NK-92 (cell line): ENCODE measurements around the gene WDPCP.

Experiments
- DNase-seq: peaks from one replicate; lab custom pipeline; 2025; ENCODE audit not compliant: unreplicated experiment; lab: John Stamatoyannopoulos, UW

Gene WDPCP

GRCh38 chr2:63545023-63545422, 43.3 kb downstream of the WDPCP start:
- no peak for DNase-seq

GRCh38 chr2:63544017-63544627, 44.2 kb downstream of the WDPCP start:
- no peak for DNase-seq

GRCh38 chr2:63539416-63540162, 48.7 kb downstream of the WDPCP start:
- DNase-seq: no peak

GRCh38 chr2:63538390-63538789, 49.9 kb downstream of the WDPCP start:
- DNase-seq: no peak

DNA sequence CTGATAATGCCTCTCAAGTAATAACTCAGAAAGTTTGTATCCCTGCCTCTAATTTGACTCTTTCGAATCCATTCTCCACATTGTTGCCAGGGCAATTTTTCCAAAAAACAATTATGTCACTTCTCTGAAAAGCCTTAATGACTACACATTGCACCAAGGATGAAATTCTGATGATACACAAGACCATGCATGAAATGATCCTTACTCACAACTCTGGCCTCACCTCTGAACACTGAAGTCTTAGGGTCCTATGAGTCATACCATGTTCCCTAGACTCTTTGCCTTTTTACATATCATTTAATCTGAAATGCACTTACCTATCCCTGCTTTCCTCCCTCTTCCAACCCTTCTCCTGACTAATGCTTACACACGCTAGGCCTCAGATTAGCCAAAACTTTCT, 51.0 kb downstream of the WDPCP start:
- no peak for DNase-seq

- no peak for DNase-seq
Observed at GRCh38 chr2:63530704-63531279, 57.5 kb downstream of the WDPCP start.

DNA sequence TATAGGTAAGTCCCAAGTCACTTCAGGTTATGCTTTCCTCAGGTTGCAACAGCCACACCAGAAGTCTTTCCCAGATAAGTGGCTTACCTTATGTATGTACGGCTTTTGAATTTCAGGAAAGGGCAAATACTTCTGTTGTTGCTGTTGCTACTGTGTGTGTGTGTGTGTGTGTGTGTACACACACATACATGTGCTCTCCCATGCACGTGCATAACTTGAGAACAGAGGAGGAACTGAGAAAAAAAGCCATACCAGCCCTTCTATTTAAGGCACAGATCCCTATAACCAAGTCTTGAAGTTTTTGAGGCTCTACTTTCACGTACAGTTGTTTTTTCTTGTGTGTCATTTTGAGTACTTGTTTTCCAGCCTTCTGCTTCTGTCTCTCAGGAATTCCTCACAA, 62.4 kb downstream of the WDPCP start:
- no peak for DNase-seq

GRCh38 chr2:63522950-63523349, 65.3 kb downstream of the WDPCP start:
- no peak for DNase-seq

- DNase-seq: no peak
Observed at GRCh38 chr2:63520793-63521192, 67.5 kb downstream of the WDPCP start.

- no peak for DNase-seq
Observed at GRCh38 chr2:63514781-63515180, 73.5 kb downstream of the WDPCP start.

- no peak for DNase-seq
Observed at GRCh38 chr2:63514237-63514716, 74.0 kb downstream of the WDPCP start.

- DNase-seq: no peak
Observed at GRCh38 chr2:63506320-63506719, 82.0 kb downstream of the WDPCP start.

- DNase-seq: no peak
Observed at GRCh38 chr2:63503818-63504217, 84.5 kb downstream of the WDPCP start.

DNA sequence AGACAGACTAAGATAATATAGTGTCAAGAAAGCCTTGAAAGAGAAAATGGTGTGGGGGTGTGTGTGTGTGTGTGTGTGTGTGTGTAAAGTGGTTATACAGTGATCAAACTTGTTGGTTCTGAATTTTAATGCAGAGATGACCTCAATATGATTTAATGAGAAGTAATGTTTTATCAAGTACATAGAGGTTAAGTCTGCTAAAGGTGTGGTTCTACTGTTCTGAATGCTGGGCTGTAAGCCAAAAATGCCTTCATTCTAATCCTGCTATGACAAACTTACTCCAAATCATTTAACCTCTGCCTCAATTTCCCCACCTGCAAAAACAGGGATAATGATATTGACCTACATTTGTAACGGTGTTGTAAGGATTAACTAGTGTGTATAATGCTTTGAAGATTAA, 87.9 kb downstream of the WDPCP start:
- DNase-seq: no peak

DNA sequence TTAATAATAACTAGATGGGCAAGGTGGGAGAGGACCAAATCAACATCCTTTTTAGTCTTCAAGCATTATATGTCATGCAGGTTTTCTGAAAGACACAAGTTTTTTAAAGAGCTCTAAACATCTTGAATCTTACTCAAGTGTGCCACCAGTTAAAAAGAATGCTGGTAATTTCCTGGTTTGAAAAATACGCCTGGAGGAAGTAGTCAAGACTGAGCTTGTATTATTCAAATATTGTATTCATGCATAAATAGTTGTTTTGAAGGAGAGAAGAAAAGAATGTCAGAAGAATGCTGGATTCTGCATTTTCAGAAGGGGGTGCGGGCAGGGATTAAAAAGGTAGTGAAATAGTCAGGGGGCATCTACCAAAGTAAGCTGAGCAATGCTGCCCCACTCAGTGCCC, 90.7 kb downstream of the WDPCP start:
- DNase-seq: no peak

- DNase-seq: no peak
Observed at GRCh38 chr2:63494968-63495367, 93.3 kb downstream of the WDPCP start.

DNA sequence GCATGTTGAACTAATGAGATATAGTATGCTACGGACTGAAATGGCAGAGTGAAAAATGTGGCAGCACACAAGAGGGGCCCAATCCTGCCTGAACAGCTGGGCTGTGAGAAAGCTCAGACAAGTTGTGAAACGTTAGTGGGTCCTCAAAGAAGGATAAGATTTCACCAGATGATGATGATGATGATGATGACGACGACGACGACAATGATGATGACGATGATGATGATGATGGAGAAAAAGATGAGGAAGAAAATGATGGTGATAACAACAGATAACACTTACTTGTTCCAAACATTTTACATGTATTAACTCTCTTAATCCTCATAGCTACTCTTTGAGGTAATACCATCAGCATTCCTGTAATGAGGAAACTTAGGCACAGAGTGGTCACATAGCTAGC, 94.2 kb downstream of the WDPCP start:
- DNase-seq: no peak

GRCh38 chr2:63488118-63488713, 100.1 kb downstream of the WDPCP start:
- DNase-seq: no peak

DNA sequence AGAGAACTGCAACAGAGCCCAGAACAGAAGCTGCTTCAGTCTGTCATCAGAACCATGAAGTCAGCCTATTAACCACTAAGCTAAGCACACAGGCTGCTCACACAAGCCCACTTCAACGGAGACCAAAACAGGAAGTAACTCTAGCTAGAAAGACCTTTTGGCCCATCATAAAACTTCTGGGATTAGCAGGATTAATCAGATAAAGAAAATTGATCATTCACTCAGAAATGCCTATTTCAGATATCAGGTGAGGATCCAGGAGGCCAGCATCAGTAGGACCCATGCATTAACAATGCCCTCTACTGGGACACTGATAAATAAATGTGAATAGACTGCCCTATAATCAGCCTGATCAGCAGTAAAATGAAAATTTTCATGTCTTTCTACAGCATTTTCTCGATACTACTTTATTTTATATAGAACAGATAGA, 101.4 kb downstream of the WDPCP start:
- DNase-seq: no peak

DNA sequence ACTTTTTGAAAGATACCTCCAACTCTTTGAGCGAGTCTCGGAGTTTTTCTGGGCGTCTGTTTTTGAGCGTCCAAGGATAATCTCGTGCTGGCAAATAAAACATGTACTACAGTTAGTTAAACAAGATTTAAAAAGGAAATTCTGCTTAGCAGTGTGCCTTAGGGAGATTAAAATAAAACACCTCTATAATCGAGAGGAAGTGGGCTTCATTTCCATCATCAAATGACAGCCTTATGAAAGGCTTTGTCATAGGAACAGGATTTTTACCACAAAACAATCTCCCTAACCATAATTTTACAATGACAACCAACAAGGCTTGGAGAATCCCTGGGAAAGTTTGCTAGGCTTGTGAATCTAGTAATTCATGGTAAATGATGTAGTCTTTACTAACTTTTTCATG, 103.4 kb downstream of the WDPCP start:
- no peak for DNase-seq

GRCh38 chr2:63484481-63484880, 103.8 kb downstream of the WDPCP start:
- DNase-seq: no peak

- no peak for DNase-seq
Observed at GRCh38 chr2:63477686-63478085, 110.6 kb downstream of the WDPCP start.
